ENCODE data around the gene DARS2.

DNA sequence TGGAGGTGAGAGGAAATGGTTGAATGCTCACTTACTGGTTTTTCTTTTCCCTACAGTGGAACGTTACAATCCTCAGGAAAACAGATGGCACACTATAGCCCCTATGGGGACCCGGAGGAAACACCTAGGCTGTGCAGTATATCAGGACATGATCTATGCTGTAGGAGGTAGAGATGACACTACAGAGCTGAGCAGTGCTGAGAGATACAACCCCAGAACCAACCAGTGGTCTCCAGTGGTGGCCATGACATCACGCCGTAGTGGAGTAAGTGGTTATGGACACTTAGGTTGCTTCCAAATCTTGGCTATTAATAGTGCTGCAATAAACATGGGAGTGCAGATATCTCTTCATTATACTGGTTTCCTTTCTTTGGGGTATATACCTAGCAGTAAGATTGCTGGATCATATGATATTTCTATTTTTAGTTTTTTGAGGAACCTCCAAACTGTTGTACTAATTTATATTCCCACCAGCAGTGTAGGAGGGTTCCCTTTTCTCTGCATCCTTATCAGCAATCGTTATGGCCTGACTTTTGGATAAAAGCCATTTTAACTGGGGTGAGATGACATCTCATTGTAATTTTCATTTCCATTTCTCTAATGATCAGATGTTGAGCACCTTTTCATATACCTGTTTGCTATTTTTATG is 48.8 kb upstream of the DARS2 start:
- TF ChIP-seq POLR2A (IDR thresholded peaks at IDR 0.05): no peak
- TF ChIP-seq, protein P1, sequence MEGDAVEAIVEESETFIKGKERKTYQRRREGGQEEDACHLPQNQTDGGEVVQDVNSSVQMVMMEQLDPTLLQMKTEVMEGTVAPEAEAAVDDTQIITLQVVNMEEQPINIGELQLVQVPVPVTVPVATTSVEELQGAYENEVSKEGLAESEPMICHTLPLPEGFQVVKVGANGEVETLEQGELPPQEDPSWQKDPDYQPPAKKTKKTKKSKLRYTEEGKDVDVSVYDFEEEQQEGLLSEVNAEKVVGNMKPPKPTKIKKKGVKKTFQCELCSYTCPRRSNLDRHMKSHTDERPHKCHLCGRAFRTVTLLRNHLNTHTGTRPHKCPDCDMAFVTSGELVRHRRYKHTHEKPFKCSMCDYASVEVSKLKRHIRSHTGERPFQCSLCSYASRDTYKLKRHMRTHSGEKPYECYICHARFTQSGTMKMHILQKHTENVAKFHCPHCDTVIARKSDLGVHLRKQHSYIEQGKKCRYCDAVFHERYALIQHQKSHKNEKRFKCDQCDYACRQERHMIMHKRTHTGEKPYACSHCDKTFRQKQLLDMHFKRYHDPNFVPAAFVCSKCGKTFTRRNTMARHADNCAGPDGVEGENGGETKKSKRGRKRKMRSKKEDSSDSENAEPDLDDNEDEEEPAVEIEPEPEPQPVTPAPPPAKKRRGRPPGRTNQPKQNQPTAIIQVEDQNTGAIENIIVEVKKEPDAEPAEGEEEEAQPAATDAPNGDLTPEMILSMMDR (IDR thresholded peaks at IDR 0.05): no peak
